Lower lobe of right lung (tissue), 2 donors: ENCODE measurements around the gene TAS2R3. TPM values are rescaled to one million over a fixed set of nuclear protein-coding genes. Genes with fewer than 3 reads are reported as not detected.
A peak's percentile ranks its signal among the peaks of the same experiment; 100 is the strongest.
"Not testable (repeated sequence)": the region's sequence is repeated elsewhere in the genome, so short reads cannot be mapped to it uniquely, and the experiment has no call there.

Source experiments
- ATAC-seq, 2 donors: fragments of 200-7000 bp; cut with Tn5 transposase; one replicate each; pipeline ENCODE4 v1.9.1; 2020 to 2022; ENCODE audit warnings: mild to moderate bottlenecking in 2 of 2, moderate library complexity in 2 of 2
- DNase-seq: peaks from one replicate; pipeline ENCODE4 v3.0.0-alpha.2; 2020
- H3K27ac ChIP-seq: fragments of 200-600 bp; one replicate; pipeline ENCODE4 v1.8.0; 2022
- H3K27me3 ChIP-seq: fragments of 200-600 bp; one replicate; pipeline ENCODE4 v1.8.0; 2022; ENCODE audit warnings: low read depth
- H3K36me3 ChIP-seq: fragments of 200-600 bp; one replicate; pipeline ENCODE4 v1.8.0; 2022; ENCODE audit warnings: mild to moderate bottlenecking
- H3K4me1 ChIP-seq: fragments of 200-600 bp; one replicate; pipeline ENCODE4 v1.8.0; 2022
- H3K4me3 ChIP-seq: fragments of 200-600 bp; one replicate; pipeline ENCODE4 v1.8.0; 2022; ENCODE audit warnings: mild to moderate bottlenecking
- H3K9me3 ChIP-seq: fragments of 200-600 bp; one replicate; pipeline ENCODE4 v1.8.0; 2022
- intact Hi-C: fragments of 100-400 bp; cut with DNase I; formaldehyde crosslinking; loops from one replicate; pipeline ENCODE4 v1.11.0; 2022
- total RNA-seq: library from RNA; stranded (reverse); fragmentation: NEBNext Ultra II Directional; extraction: Animal tissue kit (Norgen Biotek cat#: 25700); gene quantifications from one replicate; pipeline ENCODE4 v1.2.1, GENCODE V29; 2021
- TF ChIP-seq, protein P1 (sequence below): fragments of 200-600 bp; IDR thresholded peaks from one replicate; pipeline ENCODE4 v1.8.0; 2022; ENCODE audit warnings: antibody characterized with exemption, mild to moderate bottlenecking
- donor health status: DM: no; HTN: yes; CAD: no; lungs with severe emphysema.

Gene TAS2R3
- total RNA-seq, 1 donor from 2014 or later: 1.4 TPM

DNA sequence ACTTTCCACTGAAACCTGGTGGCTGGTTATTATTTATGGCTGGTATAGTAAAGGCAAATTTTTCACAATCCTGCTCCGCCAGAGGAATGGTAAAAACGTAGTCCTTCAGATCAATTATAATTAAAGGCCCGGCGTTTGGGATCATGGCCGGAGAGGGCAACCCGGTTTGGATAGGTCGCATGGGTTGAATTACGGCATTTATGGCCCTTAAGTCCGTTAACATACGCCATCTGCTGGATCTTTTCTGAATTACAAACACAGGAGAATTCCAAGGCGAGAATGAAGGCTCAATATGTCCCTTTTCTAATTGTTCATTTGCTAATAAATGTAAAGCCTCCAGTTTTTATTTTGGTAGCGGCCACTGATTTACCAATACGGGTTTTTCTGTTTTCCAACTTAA lies 11.3 kb upstream of the TAS2R3 start:
- peaks cover 29% of the 10 kb centered on the region for H3K9me3 ChIP-seq
- peaks cover 100% of the 10 kb centered on the region for H3K36me3 ChIP-seq
- no peak overlapping the region for H3K4me3 ChIP-seq
- H3K27me3 ChIP-seq: no peaks in the 10 kb centered on the region
- ATAC-seq (no peak), DNase-seq (no peak)
- no peaks in the 10 kb centered on the region for H3K4me1 ChIP-seq
- H3K27ac ChIP-seq: no peak overlapping the region
- intact Hi-C loops: no loop called here
- TF ChIP-seq, protein P1, sequence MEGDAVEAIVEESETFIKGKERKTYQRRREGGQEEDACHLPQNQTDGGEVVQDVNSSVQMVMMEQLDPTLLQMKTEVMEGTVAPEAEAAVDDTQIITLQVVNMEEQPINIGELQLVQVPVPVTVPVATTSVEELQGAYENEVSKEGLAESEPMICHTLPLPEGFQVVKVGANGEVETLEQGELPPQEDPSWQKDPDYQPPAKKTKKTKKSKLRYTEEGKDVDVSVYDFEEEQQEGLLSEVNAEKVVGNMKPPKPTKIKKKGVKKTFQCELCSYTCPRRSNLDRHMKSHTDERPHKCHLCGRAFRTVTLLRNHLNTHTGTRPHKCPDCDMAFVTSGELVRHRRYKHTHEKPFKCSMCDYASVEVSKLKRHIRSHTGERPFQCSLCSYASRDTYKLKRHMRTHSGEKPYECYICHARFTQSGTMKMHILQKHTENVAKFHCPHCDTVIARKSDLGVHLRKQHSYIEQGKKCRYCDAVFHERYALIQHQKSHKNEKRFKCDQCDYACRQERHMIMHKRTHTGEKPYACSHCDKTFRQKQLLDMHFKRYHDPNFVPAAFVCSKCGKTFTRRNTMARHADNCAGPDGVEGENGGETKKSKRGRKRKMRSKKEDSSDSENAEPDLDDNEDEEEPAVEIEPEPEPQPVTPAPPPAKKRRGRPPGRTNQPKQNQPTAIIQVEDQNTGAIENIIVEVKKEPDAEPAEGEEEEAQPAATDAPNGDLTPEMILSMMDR: peak; percentile 12

- intact Hi-C loops: no loop called here
- DNase-seq (no peak), ATAC-seq (no peak)
- Histone ChIP-seq H3K27me3 (no peaks in the 10 kb centered on the region), H3K36me3 (peaks cover 98% of the 10 kb centered on the region), H3K4me3 (no peak overlapping the region), H3K27ac (no peak overlapping the region), H3K4me1 (no peaks in the 10 kb centered on the region), H3K9me3 (peaks cover 29% of the 10 kb centered on the region)
- TF ChIP-seq, protein P1: peak; percentile 34
These were observed 9.0 kb upstream of the TAS2R3 start for GRCh38 chr7:141754939-141755338.

GRCh38 chr7:141770083-141770583 lies 6.2 kb downstream of the TAS2R3 start:
- H3K27ac ChIP-seq, DNase-seq, H3K27me3 ChIP-seq, ATAC-seq, H3K36me3 ChIP-seq, H3K4me1 ChIP-seq, H3K9me3 ChIP-seq, H3K4me3 ChIP-seq, intact Hi-C loops: not testable (repeated sequence)

GRCh38 chr7:141776374-141776773 lies 12.5 kb downstream of the TAS2R3 start, which contains the start of gene TAS2R4:
TSS of gene TAS2R4 (plus strand) at chr7:141776674. CDS start at chr7:141778489, 1,815 bp downstream.
- ATAC-seq: no peak
- H3K27me3 ChIP-seq: no peaks in the 10 kb centered on the region
- TF ChIP-seq, protein P1: no peak
- no peaks in the 10 kb centered on the region for H3K4me1 ChIP-seq
- DNase-seq: no peak
- peaks cover 12% of the 10 kb centered on the region for H3K36me3 ChIP-seq
- intact Hi-C loops: no loop called here
- no peak within 1 kb of the TSS for H3K4me3 ChIP-seq
- H3K27ac ChIP-seq: no peak within 1 kb of the TSS
- H3K9me3 ChIP-seq: peaks cover 6% of the 10 kb centered on the region

DNA sequence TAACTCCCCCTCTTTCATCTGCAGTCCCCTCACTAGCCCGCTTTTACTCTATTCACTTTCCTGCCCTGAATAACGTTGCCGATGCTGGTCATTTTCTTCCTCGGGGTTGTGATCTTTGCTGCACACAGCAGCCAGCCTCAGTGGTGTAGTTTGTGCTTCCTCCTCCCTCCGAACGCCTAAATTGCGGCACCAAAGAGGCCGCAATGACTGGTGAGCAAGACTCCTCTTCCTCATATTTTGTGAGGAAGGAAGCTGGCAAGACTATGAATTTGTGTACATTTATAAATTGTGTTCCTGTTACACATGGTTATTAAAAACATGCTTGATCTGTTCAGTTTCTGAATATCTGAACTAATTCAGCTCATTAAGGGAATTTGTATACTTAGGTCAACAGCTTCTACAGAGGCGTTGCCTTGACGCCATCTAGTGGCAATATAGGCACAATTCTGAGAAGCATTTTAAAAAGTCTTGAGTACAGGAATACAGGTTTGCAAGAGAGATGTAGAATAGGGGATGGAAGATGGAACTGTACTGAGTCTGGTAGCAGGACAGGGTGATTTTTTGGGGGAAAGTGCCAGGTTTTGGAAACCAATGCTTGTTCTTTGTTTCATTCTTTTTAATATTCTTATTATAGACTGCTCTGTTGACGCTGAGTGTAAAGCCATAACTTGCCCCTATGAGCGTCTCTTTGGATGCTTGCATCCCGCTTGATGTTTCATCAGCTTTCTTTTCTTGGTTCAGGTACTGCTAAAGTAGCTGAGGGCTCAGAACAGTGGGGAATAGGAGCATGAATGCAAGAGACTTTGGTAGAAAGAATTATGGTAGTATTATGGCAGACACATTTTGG lies 22.0 kb downstream of the TAS2R3 start:
- intact Hi-C loops: no loop called here
- peak; percentile 61 to 71 for ATAC-seq
- Histone ChIP-seq H3K36me3 (peaks cover 9% of the 10 kb centered on the region), H3K4me3 (no peak overlapping the region), H3K4me1 (no peaks in the 10 kb centered on the region), H3K27me3 (no peaks in the 10 kb centered on the region), H3K9me3 (no peaks in the 10 kb centered on the region), H3K27ac (no peak overlapping the region)
- DNase-seq: no peak
- TF ChIP-seq, protein P1: peak; percentile 69

GRCh38 chr7:141788296-141788695 lies 24.4 kb downstream of the TAS2R3 start:
- intact Hi-C loops: no loop called here
- H3K4me3 ChIP-seq: no peak overlapping the region
- H3K36me3 ChIP-seq: peaks cover 9% of the 10 kb centered on the region
- no peak for DNase-seq
- ATAC-seq: no peak
- H3K4me1 ChIP-seq: no peaks in the 10 kb centered on the region
- no peaks in the 10 kb centered on the region for H3K27me3 ChIP-seq
- no peaks in the 10 kb centered on the region for H3K9me3 ChIP-seq
- TF ChIP-seq, protein P1: no peak
- no peak overlapping the region for H3K27ac ChIP-seq
